ENCODE measurements around the gene FBP2.

- no peak for TF ChIP-seq POLR2A (IDR thresholded peaks at IDR 0.05)
- TF ChIP-seq CTCF (IDR thresholded peaks at IDR 0.05 in 4 of 5, conservative IDR thresholded peaks at IDR 0.05 in 1 of 5) = no peak
These were observed 30.1 kb downstream of the FBP2 start for GRCh38 chr9:94563548-94563947.
